Posterior cingulate gyrus (tissue), 11 donors: ENCODE data around the gene PER2.
"Not testable (repeated sequence)": the region's sequence is repeated elsewhere in the genome, so short reads cannot be mapped to it uniquely, and the experiment has no call there.

Experiments used
- DNase-seq, 10 donors: peaks; one replicate each; pipeline versions ENCODE4 v3.0.0 to v3.0.0-alpha.2; 2020 to 2021; ENCODE audit warnings: mixed read lengths in 3 of 10
- intact Hi-C: fragments of 100-400 bp; cut with DNase I; formaldehyde crosslinking; loops from one replicate; pipeline ENCODE4 v1.15.1; 2023

The PER2 gene

GRCh38 chr2:238313289-238313990 lies 25.0 kb upstream of the PER2 start:
- DNase-seq, result peak in 2 of 10 donors; percentile 33 to 50
- intact Hi-C loops, result no loop called here

DNA sequence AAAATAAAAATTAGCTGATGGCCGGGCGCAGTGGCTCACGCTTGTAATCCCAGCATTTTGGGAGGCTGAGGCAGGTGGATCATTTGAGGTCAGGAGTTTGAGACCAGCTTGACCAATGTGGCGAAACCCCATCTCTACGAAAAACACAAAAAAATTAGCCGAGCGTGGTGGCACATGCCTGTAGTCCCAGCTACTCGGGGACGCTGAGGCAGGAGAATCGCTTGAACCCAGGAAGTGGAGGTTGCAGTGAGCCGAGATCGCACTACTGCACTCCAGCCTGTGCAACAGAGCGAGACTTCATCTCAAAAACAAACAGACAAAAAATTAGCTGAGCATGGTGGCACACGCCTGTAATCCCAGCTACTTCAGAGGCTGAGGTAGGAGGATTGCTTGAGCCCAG lies 22.3 kb upstream of the PER2 start:
- DNase-seq, result peak in 1 of 10 donors; percentile 53
- intact Hi-C loops, result not testable (repeated sequence)

DNA sequence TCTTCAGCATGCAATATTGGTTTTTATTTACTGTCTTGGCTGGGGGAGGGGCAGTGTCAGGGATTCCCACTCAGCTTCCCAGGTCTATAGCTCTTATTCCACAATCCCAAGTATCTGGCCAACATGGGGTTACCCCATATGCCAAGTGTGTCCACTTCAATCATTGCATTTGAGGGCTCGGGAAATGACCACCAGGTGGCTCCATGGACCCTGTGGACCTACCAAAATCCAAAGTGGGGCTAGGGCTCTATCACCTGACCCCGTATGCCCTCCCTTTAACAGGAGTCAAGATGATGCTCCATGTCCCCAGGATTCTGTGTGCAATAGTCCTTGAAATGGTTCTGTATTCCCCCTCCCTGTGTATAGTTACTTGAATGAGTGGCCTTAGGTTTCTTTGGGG lies 19.8 kb upstream of the PER2 start:
- intact Hi-C loops, result no loop called here
- DNase-seq, result peak in 1 of 10 donors; percentile 15

DNA sequence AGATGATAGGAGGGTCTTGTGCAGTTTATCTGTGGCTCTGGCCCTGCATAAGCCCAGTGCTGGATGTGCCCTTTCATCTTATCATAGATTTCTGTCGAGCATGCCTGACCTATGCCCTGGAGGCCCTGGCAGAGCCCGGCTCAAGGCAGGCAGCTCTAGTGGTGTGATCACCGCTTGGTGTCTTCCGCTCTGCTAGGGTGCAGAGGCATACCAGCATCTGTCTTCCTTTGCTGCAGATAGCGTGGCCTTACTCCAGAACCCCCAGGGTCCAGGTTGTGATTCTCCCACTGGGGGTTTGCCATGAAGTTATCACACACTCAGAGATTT lies 18.2 kb upstream of the PER2 start:
- peak in 1 of 10 donors; percentile 11 for DNase-seq
- intact Hi-C loops, result no loop called here

DNA sequence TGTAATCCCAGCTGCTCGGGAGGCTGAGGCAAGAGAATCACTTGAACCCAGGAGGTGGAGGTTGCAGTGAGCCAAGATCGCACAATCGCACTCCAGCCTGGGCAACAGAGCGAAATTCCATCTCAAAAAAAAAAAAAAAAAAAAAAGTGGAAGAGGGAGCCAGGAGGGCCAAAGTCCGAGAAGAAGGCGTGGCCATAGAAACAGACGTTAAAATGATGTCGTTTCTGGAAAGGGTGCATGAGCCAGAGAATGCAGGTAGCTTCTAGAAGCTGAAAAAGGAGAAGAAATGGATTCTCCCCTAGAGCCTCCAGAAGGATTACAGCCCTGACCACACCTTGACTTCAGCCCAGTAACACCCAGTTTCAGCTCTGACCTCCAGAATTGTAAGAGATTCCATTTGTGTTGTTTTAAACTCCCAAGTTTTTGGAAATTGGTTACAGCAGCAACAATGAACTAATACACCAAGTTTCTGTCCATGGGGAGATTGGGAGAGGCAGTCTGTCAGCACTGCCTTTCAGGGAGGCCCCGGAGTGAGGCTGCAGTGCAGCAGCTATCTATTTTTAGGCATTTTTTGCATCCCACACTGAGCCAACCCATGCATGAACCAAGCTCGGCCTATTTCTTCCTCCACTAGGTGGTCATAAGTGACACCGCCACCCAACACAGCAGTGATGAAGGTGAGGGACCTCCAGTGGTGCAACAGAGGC lies 17.7 kb upstream of the PER2 start:
- DNase-seq, result peak in 2 of 10 donors; percentile 16 to 35

GRCh38 chr2:238305092-238305862 lies 16.9 kb upstream of the PER2 start:
- intact Hi-C loops, result no loop called here

More for the DNA sequence above, 17.7 kb upstream of the PER2 start:
- intact Hi-C loops, result no loop called here

GRCh38 chr2:238304116-238304515 lies 15.7 kb upstream of the PER2 start:
- DNase-seq, result peak in 2 of 10 donors; percentile 42 to 52
- intact Hi-C loops, result no loop called here

More at GRCh38 chr2:238305092-238305862, 16.9 kb upstream of the PER2 start:
- peak in 2 of 10 donors; percentile 34 to 62 for DNase-seq

DNA sequence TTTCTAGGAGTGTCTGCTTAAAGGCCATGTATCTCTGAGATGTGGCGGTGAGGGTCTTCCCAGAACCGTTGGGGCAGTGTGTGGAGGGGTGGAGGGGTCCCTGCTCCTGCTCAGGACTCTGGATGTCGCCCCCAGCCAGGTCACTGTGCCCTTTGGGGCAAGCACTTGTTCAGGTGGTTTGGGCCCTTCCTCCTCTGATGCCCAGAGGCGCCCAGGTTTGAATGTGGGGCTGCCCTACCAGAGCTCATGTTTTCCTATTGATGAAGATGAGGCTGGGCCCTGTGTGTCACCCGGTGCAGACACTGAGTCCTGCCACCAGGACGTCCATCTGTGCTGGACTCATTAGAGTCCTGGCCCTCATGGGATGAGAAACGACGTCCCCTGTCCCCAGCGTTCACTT lies 14.3 kb upstream of the PER2 start:
- intact Hi-C loops, result no loop called here
- peak in 2 of 10 donors; percentile 46 to 55 for DNase-seq

- no peak for DNase-seq
- intact Hi-C loops, result no loop called here
Observed at GRCh38 chr2:238302087-238302486, 13.7 kb upstream of the PER2 start.

- intact Hi-C loops, result no loop called here
- DNase-seq, result peak in 2 of 10 donors; percentile 31 to 71
Observed at GRCh38 chr2:238299803-238300202, 11.4 kb upstream of the PER2 start.

DNA sequence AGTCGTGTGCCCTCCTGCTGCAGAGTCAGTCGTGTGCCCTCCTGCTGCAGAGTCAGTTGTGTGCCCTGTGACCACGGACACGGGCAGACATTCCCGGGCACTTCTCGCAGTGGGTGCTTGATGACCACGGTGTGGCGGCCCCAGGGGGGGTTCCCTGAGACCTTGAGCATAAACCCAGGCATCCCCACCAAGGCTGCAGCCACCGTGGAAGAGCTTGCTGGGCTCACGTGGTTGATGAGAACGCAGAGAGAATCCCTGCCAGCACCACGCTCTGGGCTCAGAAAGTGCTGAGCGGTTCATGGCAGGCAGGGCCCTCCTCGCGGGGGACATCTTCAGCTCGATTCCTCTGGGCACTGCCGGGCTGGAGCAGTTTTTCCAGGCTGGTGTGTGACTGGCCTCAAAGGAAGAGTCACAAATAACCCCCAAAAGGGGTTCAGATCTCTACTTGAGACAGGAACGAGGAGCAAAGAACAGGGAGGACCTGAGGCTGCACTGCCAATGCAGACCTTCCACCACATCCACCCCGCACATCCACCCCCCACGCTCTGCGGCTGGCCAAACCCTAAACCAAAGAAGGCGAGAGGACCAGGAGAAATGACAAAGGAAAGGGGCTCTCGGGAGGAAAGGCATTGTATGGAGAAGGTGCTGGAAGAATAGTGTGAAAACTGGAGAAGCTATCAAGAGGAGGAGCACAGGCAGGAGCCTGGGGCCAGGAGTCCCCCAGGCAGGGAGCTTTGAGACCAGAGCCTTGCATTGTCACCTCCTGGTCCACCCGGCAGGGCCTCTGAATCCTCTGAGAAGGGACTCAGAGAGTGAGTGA lies 8.4 kb upstream of the PER2 start:
- intact Hi-C loops, result no loop called here
- peak in 3 of 10 donors; percentile 64 to 81 (median 70) for DNase-seq

DNA sequence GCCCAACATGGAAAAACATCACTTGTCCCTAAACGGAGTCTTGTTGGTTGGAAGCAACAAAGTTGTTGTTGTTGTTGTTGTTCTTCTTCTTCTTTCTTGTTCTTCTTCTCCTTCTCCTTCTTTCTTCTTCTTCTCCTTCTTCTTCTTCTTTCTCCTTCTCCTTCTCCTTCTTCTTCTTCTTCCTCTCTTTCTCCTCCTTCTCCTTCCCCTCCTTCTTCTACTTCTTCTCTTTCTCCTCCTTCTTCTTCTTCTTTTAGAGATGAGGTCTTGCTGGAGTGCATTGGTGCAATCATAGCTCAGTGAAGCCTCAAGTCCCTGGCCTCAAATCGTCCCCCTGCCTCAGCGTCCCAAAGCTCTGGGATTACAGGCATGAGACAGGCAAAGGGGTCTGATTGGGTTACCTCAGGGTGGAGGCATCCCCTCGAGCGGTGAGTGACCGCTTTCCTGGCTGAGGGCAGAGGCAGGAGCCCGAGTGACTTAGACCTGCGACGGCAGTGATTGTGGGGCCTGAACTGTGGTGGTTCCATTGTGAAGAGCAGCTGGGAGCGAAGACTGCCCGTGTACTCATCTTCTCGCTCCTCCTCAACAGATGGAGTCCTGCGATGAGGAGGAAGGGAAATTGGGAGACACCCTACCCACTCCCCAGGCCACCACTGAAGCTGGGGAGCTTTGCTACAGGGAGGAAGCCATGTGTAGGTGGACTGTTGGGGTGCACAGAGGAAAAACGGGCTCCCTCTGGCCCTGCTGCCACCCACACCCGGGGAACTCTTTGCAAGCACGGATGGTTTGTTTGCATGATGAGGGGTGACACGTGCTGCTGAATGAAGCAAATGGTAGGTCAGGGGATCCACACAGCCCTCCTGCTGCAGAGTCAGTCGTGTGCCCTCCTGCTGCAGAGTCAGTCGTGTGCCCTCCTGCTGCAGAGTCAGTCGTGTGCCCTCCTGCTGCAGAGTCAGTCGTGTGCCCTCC lies 7.0 kb upstream of the PER2 start:
- intact Hi-C loops, result no loop called here
- DNase-seq, result peak in 3 of 10 donors; percentile 49 to 72 (median 65)

- DNase-seq, result peak in 3 of 10 donors; percentile 3 to 52 (median 36)
- intact Hi-C loops, result no loop called here
Observed at GRCh38 chr2:238294393-238295143, 6.2 kb upstream of the PER2 start.

GRCh38 chr2:238294046-238294392 lies 5.6 kb upstream of the PER2 start:
- intact Hi-C loops, result no loop called here
- peak in 2 of 10 donors; percentile 64 to 74 for DNase-seq

GRCh38 chr2:238291550-238292281 lies 3.3 kb upstream of the PER2 start:
- DNase-seq, result peak in 2 of 10 donors; percentile 64 to 66
- intact Hi-C loops, result no loop called here

GRCh38 chr2:238290715-238291549 lies 2.5 kb upstream of the PER2 start:
- DNase-seq, result peak in 2 of 10 donors; percentile 30 to 35
- intact Hi-C loops, result no loop called here

- peak in 6 of 10 donors; percentile 22 to 86 (median 56) for DNase-seq
- intact Hi-C loops, result no loop called here
Observed at GRCh38 chr2:238290091-238290509, 1.7 kb upstream of the PER2 start.
